AG20443 (cell line): Measurements from ENCODE around the gene ENOSF1.
A peak's percentile ranks its signal among the peaks of the same experiment; 100 is the strongest.

Experiments used
- DNase-seq: peaks from one replicate; pipeline ENCODE4 v3.0.0; 2012; ENCODE audit warnings: low spot score, mixed read lengths

ENOSF1 gene

GRCh38 chr18:634551-635045, 77.8 kb downstream of the ENOSF1 start:
- no peak for DNase-seq

- no peak for DNase-seq
Measured at GRCh38 chr18:631560-631959, 80.9 kb downstream of the ENOSF1 start.

DNA sequence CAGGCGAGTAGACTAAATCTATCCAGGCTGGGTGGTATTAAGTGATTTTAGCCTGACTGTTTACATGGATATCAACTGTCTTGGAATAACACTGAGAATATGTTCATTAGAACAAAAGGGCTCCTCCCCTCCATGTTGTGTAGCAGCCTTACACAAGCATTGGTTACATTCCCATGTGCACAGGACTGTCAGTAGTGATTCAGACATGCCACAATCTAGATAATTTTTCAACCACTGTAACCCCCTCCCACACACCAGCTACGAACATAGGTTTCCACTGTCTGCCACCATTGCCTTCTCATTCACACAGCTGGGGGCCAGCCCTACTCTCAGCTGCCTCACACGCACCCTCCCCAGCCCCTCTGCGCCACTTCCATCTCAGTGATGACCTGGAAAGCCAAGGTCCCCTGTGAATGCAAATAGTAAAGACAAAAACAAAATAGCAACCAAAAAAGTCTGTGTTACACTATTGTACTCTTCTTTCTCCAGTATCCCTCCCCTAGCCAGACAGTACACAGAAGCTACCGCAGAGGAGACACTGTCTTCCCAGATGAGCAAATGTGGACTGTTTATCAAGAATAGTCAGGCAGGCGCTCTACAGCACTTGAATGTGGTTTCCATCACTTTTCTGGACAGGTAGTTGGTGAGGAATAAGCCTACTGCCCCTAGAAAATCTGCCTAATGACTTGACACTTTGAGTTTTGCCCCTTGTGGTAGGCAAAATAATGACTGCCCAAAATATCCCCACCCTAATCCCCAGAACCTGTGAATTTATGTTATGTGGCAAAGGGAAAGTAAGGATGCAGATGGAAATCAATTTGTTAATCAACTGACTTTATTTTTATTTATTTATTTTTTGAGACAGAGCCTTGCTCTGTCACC, 82.9 kb downstream of the ENOSF1 start:
- no peak for DNase-seq

DNA sequence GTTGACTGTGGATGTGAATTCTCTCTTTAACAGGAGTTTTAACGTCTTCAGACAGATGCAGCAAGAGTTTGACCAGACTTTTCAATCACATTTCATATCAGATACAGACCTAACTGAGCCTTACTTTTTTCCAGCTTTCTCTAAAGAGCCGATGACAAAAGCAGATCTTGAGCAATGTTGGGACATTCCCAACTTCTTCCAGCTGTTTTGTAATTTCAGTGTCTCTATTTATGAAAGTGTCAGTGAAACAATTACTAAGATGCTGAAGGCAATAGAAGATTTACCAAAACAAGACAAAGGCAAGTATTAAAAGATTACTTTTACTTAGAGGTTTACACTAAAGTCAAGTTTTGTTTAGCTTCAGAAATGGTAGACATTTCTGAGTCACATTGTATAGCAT, 85.2 kb downstream of the ENOSF1 start:
- DNase-seq = peak; percentile 19

GRCh38 chr18:623761-624620, 88.4 kb downstream of the ENOSF1 start:
- DNase-seq = peak; percentile 72

DNA sequence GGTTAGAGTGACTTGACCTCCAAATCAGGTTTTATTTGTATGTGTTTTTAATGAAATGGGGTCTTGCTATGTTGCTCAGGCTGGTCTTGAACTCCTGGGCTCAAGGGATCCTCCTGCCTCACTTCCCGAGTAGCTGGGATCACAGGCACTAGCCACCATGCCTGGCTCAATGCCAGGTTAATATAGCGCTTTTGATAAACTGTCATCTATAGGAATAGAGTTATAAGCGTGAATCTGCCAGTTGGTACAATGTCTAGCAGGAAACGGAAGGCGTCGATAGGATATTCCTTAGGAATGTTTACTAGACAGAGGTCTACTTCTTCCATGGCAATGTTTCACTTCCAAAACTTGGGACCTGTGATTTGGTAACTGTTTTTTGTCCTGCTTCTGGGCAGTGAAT, 90.1 kb downstream of the ENOSF1 start:
- no peak for DNase-seq

DNA sequence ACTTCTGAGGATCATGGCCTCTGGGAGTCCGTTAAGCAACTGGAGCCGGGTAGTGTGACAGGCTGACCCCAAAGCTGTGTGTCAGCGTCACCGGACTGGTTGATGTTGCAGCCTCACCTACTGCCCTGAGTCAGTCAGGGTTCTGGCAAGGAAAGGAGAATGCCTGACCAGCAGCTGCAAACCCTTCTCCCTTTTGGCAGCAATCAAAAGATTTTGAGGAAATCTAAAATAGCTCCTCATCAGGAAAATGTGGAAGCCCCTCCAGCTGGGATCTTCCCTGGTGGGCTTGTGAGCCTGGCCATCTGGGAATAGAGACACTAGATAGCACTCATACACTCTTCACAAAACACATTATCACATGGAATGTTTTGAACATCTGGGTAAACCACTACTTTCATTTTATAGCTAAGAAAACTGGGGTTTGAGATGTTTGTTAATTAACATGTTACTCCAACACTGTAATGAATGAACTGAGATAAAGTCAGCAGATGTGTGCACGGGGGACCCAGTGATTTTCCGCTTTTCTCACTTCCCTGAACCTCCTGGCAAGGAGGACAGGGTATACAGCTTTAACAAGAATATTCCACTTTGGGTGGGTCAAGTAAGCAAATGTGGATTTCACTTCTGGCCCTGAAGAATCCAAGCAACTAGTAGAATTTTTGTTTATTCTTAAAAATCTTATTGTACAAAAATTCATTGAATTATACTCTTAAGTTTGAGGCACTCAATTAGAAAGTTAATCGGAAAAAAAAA, 91.0 kb downstream of the ENOSF1 start:
- peak; percentile 81 for DNase-seq
